ENCODE results near the gene ADK. TPM values are rescaled to one million over a fixed set of nuclear protein-coding genes. Genes with fewer than 3 reads are reported as not detected.
A peak's percentile ranks its signal among the peaks of the same experiment; 100 is the strongest.

ADK gene
- polyA plus RNA-seq, 1 donor (not counting 4 experiments of a cell fraction or from before 2014, with no cell fraction given): 139 TPM

GRCh38 chr10:74163319-74164068 lies 12.5 kb downstream of the ADK start:
- H3K9me3 ChIP-seq (ENCODE audit: control insufficient read depth, low read depth, low read length): no peaks in the 10 kb centered on the region
- no peak for TF ChIP-seq CTCF (optimal IDR thresholded peaks at IDR 0.05 in 1 of 3, IDR thresholded peaks at IDR 0.05 in 1 of 3, conservative IDR thresholded peaks at IDR 0.05 in 1 of 3; ENCODE audit: extremely low read depth in 1 of 3, insufficient read depth in 2 of 3, low read length in 3 of 3)
- TF ChIP-seq EZH2 (IDR thresholded peaks at IDR 0.05; ENCODE audit: low read length): no peak
- no peak overlapping the region for H3K4me2 ChIP-seq (ENCODE audit: control insufficient read depth, extremely low read depth, insufficient read depth, low read depth, low read length)
- H3K27ac ChIP-seq (ENCODE audit: control insufficient read depth, insufficient read depth, low read length): no peak overlapping the region
- no peaks in the 10 kb centered on the region for H4K20me1 ChIP-seq (ENCODE audit: control insufficient read depth, extremely low read depth, insufficient read depth, low read length)
- H3K4me1 ChIP-seq (ENCODE audit: control insufficient read depth, extremely low read depth, insufficient read depth, low read length): peaks cover 10% of the 10 kb centered on the region
- no peak overlapping the region for H2AFZ ChIP-seq (ENCODE audit: control insufficient read depth, low read length)
- no peaks in the 10 kb centered on the region for H3K27me3 ChIP-seq (ENCODE audit: control insufficient read depth, extremely low read depth, insufficient read depth, low read length)
- peaks cover 11% of the 10 kb centered on the region for H3K79me2 ChIP-seq (ENCODE audit: control insufficient read depth, insufficient read depth, low read length)
- H3K9me1 ChIP-seq (ENCODE audit: control insufficient read depth, extremely low read depth, insufficient read depth, low read length): no peaks in the 10 kb centered on the region
- DNase-seq (ENCODE audit: low read depth, low spot score) (no peak), FAIRE-seq (no peak)
- dilution Hi-C loops (cut with MboI; ENCODE audit: extremely low pct_ligation_motif_present, low sequenced_read_pairs): no loop called here
- H3K4me3 ChIP-seq (ENCODE audit: control insufficient read depth in 2 of 3, extremely low read depth in 1 of 3, insufficient read depth in 2 of 3, low read depth in 1 of 3, low read length in 3 of 3): no peak overlapping the region
- H3K9ac ChIP-seq (ENCODE audit: control insufficient read depth, extremely low read depth, insufficient read depth, low read length): no peak overlapping the region
- H3K36me3 ChIP-seq (ENCODE audit: control insufficient read depth in 2 of 2, extremely low read depth in 1 of 2, insufficient read depth in 2 of 2, low read length in 2 of 2): no peaks in the 10 kb centered on the region

GRCh38 chr10:74164716-74165529 lies 13.9 kb downstream of the ADK start:
- FAIRE-seq (no peak), DNase-seq (ENCODE audit: low read depth, low spot score) (no peak)
- Histone ChIP-seq H3K36me3 (ENCODE audit: control insufficient read depth in 2 of 2, extremely low read depth in 1 of 2, insufficient read depth in 2 of 2, low read length in 2 of 2) (no peaks in the 10 kb centered on the region), H3K27me3 (ENCODE audit: control insufficient read depth, extremely low read depth, insufficient read depth, low read length) (no peaks in the 10 kb centered on the region), H3K4me3 (ENCODE audit: control insufficient read depth in 2 of 3, extremely low read depth in 1 of 3, insufficient read depth in 2 of 3, low read depth in 1 of 3, low read length in 3 of 3) (no peak overlapping the region), H3K9me3 (ENCODE audit: control insufficient read depth, low read depth, low read length) (no peaks in the 10 kb centered on the region), H4K20me1 (ENCODE audit: control insufficient read depth, extremely low read depth, insufficient read depth, low read length) (no peaks in the 10 kb centered on the region), H3K9ac (ENCODE audit: control insufficient read depth, extremely low read depth, insufficient read depth, low read length) (no peak overlapping the region), H3K4me1 (ENCODE audit: control insufficient read depth, extremely low read depth, insufficient read depth, low read length) (peaks cover 10% of the 10 kb centered on the region), H3K4me2 (ENCODE audit: control insufficient read depth, extremely low read depth, insufficient read depth, low read depth, low read length) (no peak overlapping the region), H3K79me2 (ENCODE audit: control insufficient read depth, insufficient read depth, low read length) (peaks cover 11% of the 10 kb centered on the region), H2AFZ (ENCODE audit: control insufficient read depth, low read length) (no peak overlapping the region), H3K27ac (ENCODE audit: control insufficient read depth, insufficient read depth, low read length) (peak overlapping the region; percentile 8), H3K9me1 (ENCODE audit: control insufficient read depth, extremely low read depth, insufficient read depth, low read length) (no peaks in the 10 kb centered on the region)
- no peak for TF ChIP-seq CTCF (optimal IDR thresholded peaks at IDR 0.05 in 1 of 3, IDR thresholded peaks at IDR 0.05 in 1 of 3, conservative IDR thresholded peaks at IDR 0.05 in 1 of 3; ENCODE audit: extremely low read depth in 1 of 3, insufficient read depth in 2 of 3, low read length in 3 of 3)
- TF ChIP-seq EZH2 (IDR thresholded peaks at IDR 0.05; ENCODE audit: low read length): no peak
- dilution Hi-C loops (cut with MboI; ENCODE audit: extremely low pct_ligation_motif_present, low sequenced_read_pairs): no loop called here
